ENCODE measurements around the gene SPINT2. TPM values are rescaled to one million over a fixed set of nuclear protein-coding genes. Genes with fewer than 3 reads are reported as not detected.

SPINT2 gene
- total and polyA plus RNA-seq, 2 donors: 52.0 to 125 TPM

Small RNAs within 50 kb of the gene (small RNA-seq; reads per million reads assigned to genes)
- gene RF00019: not detected

Other genes with a start within 250 kb of the SPINT2 start
- 1.1 TPM for gene DPF1, start 40.4 kb upstream of the SPINT2 start, total RNA-seq
- 0.24 TPM for gene DPF1, start 40.4 kb upstream of the SPINT2 start, polyA plus RNA-seq
- 5.9 TPM for gene PPP1R14A, start 8.2 kb upstream of the SPINT2 start, total RNA-seq
- gene PPP1R14A, start 8.2 kb upstream of the SPINT2 start, polyA plus RNA-seq: 468 TPM
- 36.8 TPM for gene C19orf33, start 39.7 kb downstream of the SPINT2 start, total RNA-seq
- gene C19orf33, start 39.7 kb downstream of the SPINT2 start, polyA plus RNA-seq: 89.0 TPM
- gene YIF1B, start 51.4 kb downstream of the SPINT2 start, total RNA-seq: 17.7 TPM
- 34.3 TPM for gene YIF1B, start 51.4 kb downstream of the SPINT2 start, polyA plus RNA-seq
- gene KCNK6, start 55.3 kb downstream of the SPINT2 start, total RNA-seq: 11.8 TPM
- gene KCNK6, start 55.3 kb downstream of the SPINT2 start, polyA plus RNA-seq: 15.8 TPM
- gene CATSPERG, start 71.3 kb downstream of the SPINT2 start, total RNA-seq: 4.9 TPM
- 1.3 TPM for gene CATSPERG, start 71.3 kb downstream of the SPINT2 start, polyA plus RNA-seq
- 102 TPM for gene PSMD8, start 110.0 kb downstream of the SPINT2 start, total RNA-seq
- 166 TPM for gene PSMD8, start 110.0 kb downstream of the SPINT2 start, polyA plus RNA-seq
- gene GGN, start 123.5 kb downstream of the SPINT2 start, total RNA-seq: not detected
- gene GGN, start 123.5 kb downstream of the SPINT2 start, polyA plus RNA-seq: 0.58 TPM
- 0.05 TPM for gene SPRED3, start 124.1 kb downstream of the SPINT2 start, total RNA-seq
- 0.72 TPM for gene SPRED3, start 124.1 kb downstream of the SPINT2 start, polyA plus RNA-seq
- 5.1 TPM for gene FAM98C, start 138.5 kb downstream of the SPINT2 start, total RNA-seq
- 27.9 TPM for gene FAM98C, start 138.5 kb downstream of the SPINT2 start, polyA plus RNA-seq
- 0.95 TPM for gene RASGRP4, start 161.6 kb downstream of the SPINT2 start, total RNA-seq
- 2.4 TPM for gene RASGRP4, start 161.6 kb downstream of the SPINT2 start, polyA plus RNA-seq
- 5.3 TPM for gene RYR1, start 169.1 kb downstream of the SPINT2 start, total RNA-seq
- 1.1 TPM for gene RYR1, start 169.1 kb downstream of the SPINT2 start, polyA plus RNA-seq

All from urinary bladder (tissue), 2 donors.